AG04450 (cell line): Measurements from ENCODE around the gene LGI4. TPM values are rescaled to one million over a fixed set of nuclear protein-coding genes. Genes with fewer than 3 reads are reported as not detected.

ENCODE experiments used
- CTCF ChIA-PET: fragments of 300-600, 350-600 bp; formaldehyde crosslinking; extraction: SDS; loops from one replicate; lab custom pipeline; 2022; ENCODE audit warnings: antibody characterized with exemption, inconsistent platforms; lab: Charles Lee
- POLR2A ChIA-PET: fragments of 350-600 bp; formaldehyde crosslinking; extraction: SDS; loops from one replicate; lab custom pipeline; 2021; ENCODE audit warnings: antibody characterized with exemption, inconsistent platforms; lab: Yijun Ruan, JAX
- DNase-seq: peaks from one replicate; pipeline ENCODE4 v3.0.0-alpha.2; 2011; ENCODE audit warnings: low read depth, low spot score
- H3K27ac ChIP-seq: one replicate; pipeline ENCODE4 v1.5.1; 2012; ENCODE audit warnings: low read depth, low read length, control low read depth
- H3K27me3 ChIP-seq: one replicate; pipeline ENCODE4 v1.6.0; 2012; ENCODE audit warnings: low read length; ENCODE audit not compliant: control insufficient read depth, insufficient read depth
- H3K4me3 ChIP-seq: 2 replicates; pipeline ENCODE4 v1.5.1; 2011; ENCODE audit warnings: mild to moderate bottlenecking, low read depth, low read length, control low read depth
- H3K9me3 ChIP-seq: 2 replicates; pipeline ENCODE4 v1.5.1; 2012; ENCODE audit warnings: low read length; ENCODE audit not compliant: control insufficient read depth, insufficient read depth
- CTCF ChIP-seq: IDR thresholded peaks from 2 replicates; pipeline ENCODE4 v1.5.1; 2011; ENCODE audit warnings: low read depth, low read length, control low read depth, inconsistent platforms
- polyA plus RNA-seq: library from polyadenylated mRNA; depleted of rRNA; stranded (reverse); fragments of >200 nt; gene quantifications from 2 replicates; pipeline ENCODE4 v1.2.3, GENCODE V29; 2011

LGI4 gene
- polyA plus RNA-seq, 1 experiment = 0.07 TPM

- Histone ChIP-seq H3K27me3 (peaks cover 7% of the 10 kb centered on the region), H3K9me3 (no peaks in the 10 kb centered on the region; the same call in 1 of the 2 replicates), H3K27ac (no peak overlapping the region), H3K4me3 (no peak overlapping the region)
- DNase-seq = no peak
- CTCF ChIA-PET = interaction anchor here (2.0 kb wide), 1 partner anchor 53 kb away, joined by 7 read pairs; no protein-coding TSS in a partner anchor
- no peak for TF ChIP-seq CTCF
- POLR2A ChIA-PET = no interaction called here
Measured at GRCh38 chr19:35120492-35120891, 14.4 kb downstream of the LGI4 start.

GRCh38 chr19:35119578-35120155 lies 15.2 kb downstream of the LGI4 start:
- CTCF ChIA-PET = interaction anchor here (2.0 kb wide), 1 partner anchor 53 kb away, joined by 7 read pairs; no protein-coding TSS in a partner anchor
- H3K9me3 ChIP-seq = no peaks in the 10 kb centered on the region
- peaks cover 7% of the 10 kb centered on the region for H3K27me3 ChIP-seq
- no peak for DNase-seq
- H3K27ac ChIP-seq = no peak overlapping the region
- POLR2A ChIA-PET = no interaction called here
- TF ChIP-seq CTCF = no peak
- H3K4me3 ChIP-seq = no peak overlapping the region

GRCh38 chr19:35119091-35119490 lies 15.8 kb downstream of the LGI4 start:
- no peak for TF ChIP-seq CTCF
- POLR2A ChIA-PET = no interaction called here
- no peak overlapping the region for H3K4me3 ChIP-seq
- no peaks in the 10 kb centered on the region for H3K9me3 ChIP-seq
- peaks cover 7% of the 10 kb centered on the region for H3K27me3 ChIP-seq
- H3K27ac ChIP-seq = no peak overlapping the region
- no peak for DNase-seq
- CTCF ChIA-PET = interaction anchor here (2.0 kb wide), 1 partner anchor 52 kb away, joined by 7 read pairs; no protein-coding TSS in a partner anchor

GRCh38 chr19:35118268-35119020 lies 16.4 kb downstream of the LGI4 start:
- CTCF ChIA-PET = interaction anchor here (0.7 to 4.8 kb wide), 3 partner anchors 18 to 51 kb away, joined by 5 to 31 read pairs (median 7); partner anchors contain the start of gene FXYD7
- POLR2A ChIA-PET = interaction anchor here (0.6 kb wide), 1 partner anchor 18 kb away, joined by 5 read pairs; no protein-coding TSS in a partner anchor
- Histone ChIP-seq H3K4me3 (no peak overlapping the region), H3K9me3 (no peaks in the 10 kb centered on the region), H3K27me3 (peaks cover 7% of the 10 kb centered on the region), H3K27ac (no peak overlapping the region)
- no peak for DNase-seq
- no peak for TF ChIP-seq CTCF
